ENCODE data around the gene VSTM4. TPM values are rescaled to one million over a fixed set of nuclear protein-coding genes. Genes with fewer than 3 reads are reported as not detected.

The VSTM4 gene
- total and polyA plus RNA-seq, 2 of the 4 experiments (the other 2 are of a cell fraction), result 2.4 to 2.9 TPM

GRCh38 chr10:49079499-49079898 lies 35.8 kb downstream of the VSTM4 start:
- Histone ChIP-seq H3K27me3 (ENCODE audit: control insufficient read depth, insufficient read depth, low read length) (no peaks in the 10 kb centered on the region), H3K56ac (ENCODE audit: extremely low read depth, insufficient read depth, low read length) (no peak overlapping the region), H4K20me1 (ENCODE audit: insufficient read depth, low read length) (no peaks in the 10 kb centered on the region; the same call in 1 of the 2 replicates), H2BK5ac (ENCODE audit: low read depth, low read length, poor library complexity, severe bottlenecking) (no peak overlapping the region), H3K4ac (ENCODE audit: low read depth, low read length) (no peak overlapping the region), H2AK9ac (replicated peaks; ENCODE audit: low read depth, low read length, poor library complexity) (no peak overlapping the region), H3K23ac (ENCODE audit: low read depth, low read length) (no peak overlapping the region), H3K4me3 (ENCODE audit: insufficient read depth, low read depth, low read length) (no peak overlapping the region), H2BK15ac (ENCODE audit: low read depth, low read length) (no peak overlapping the region), H4K8ac (ENCODE audit: low read depth in 2 of 2, low read length in 2 of 2) (no peak overlapping the region), H3K9ac (ENCODE audit: low read depth, low read length) (no peak overlapping the region), H3K4me1 (ENCODE audit: control insufficient read depth, insufficient read depth, low read length) (peaks cover 1% of the 10 kb centered on the region; the same call in 1 of the 2 replicates), H3K9me1 (ENCODE audit: insufficient read depth, low read length) (peaks cover 3% of the 10 kb centered on the region; the same call in 1 of the 2 replicates), H3K18ac (ENCODE audit: low read depth, low read length) (no peak overlapping the region), H2AFZ (replicated peaks; ENCODE audit: low read length, poor library complexity) (no peak overlapping the region), H4K91ac (ENCODE audit: insufficient read depth, low read depth, low read length) (no peak overlapping the region), H2BK20ac (ENCODE audit: low read depth, low read length) (no peak overlapping the region), H3K4me2 (ENCODE audit: low read depth, low read length) (no peak overlapping the region), H3K9me3 (ENCODE audit: control insufficient read depth, insufficient read depth, low read length) (no peaks in the 10 kb centered on the region), H3K14ac (replicated peaks; ENCODE audit: low read depth, low read length) (no peak overlapping the region), H2AK5ac (ENCODE audit: low read depth, low read length) (no peak overlapping the region), H2BK120ac (ENCODE audit: low read depth, low read length) (no peak overlapping the region), H3K36me3 (ENCODE audit: control insufficient read depth, insufficient read depth, low read length) (peaks cover 16% of the 10 kb centered on the region), H4K5ac (ENCODE audit: low read depth, low read length) (no peak overlapping the region), H3K79me1 (ENCODE audit: low read depth in 1 of 2, low read length in 2 of 2) (peaks cover 0 to 6% of the 10 kb centered on the region in 2 experiments; a peak in 1 of 4 replicates), H3K27ac (ENCODE audit: insufficient read depth, low read length) (no peak overlapping the region)
- BruUV-seq (replicated peaks), result no TSS peak
- no CpG with 5 or more reads among the region's 3 CpGs for WGBS, 2 experiments (ENCODE audit: extremely low coverage in 2 of 2, insufficient read length in 1 of 2)
- no peak for TF ChIP-seq SMC3 (IDR thresholded peaks at IDR 0.05; ENCODE audit: low read depth, low read length)
- TF ChIP-seq MAFK (IDR thresholded peaks at IDR 0.05; ENCODE audit: low read depth, low read length), result no peak
- no peak for TF ChIP-seq POLR2A (IDR thresholded peaks at IDR 0.05; ENCODE audit: low read depth, low read length)
- TF ChIP-seq BHLHE40 (IDR thresholded peaks at IDR 0.05; ENCODE audit: low read depth, low read length), result no peak
- TF ChIP-seq CHD1 (IDR thresholded peaks at IDR 0.05; ENCODE audit: low read depth, low read length), result no peak
- TF ChIP-seq NFE2L2 (IDR thresholded peaks at IDR 0.05; ENCODE audit: low read depth, low read length), result no peak
- no peak for TF ChIP-seq MXI1 (IDR thresholded peaks at IDR 0.05; ENCODE audit: borderline replicate concordance, low read depth, low read length)
- TF ChIP-seq FOS (IDR thresholded peaks at IDR 0.05; ENCODE audit: low read depth, low read length), result no peak
- TF ChIP-seq, protein P1, sequence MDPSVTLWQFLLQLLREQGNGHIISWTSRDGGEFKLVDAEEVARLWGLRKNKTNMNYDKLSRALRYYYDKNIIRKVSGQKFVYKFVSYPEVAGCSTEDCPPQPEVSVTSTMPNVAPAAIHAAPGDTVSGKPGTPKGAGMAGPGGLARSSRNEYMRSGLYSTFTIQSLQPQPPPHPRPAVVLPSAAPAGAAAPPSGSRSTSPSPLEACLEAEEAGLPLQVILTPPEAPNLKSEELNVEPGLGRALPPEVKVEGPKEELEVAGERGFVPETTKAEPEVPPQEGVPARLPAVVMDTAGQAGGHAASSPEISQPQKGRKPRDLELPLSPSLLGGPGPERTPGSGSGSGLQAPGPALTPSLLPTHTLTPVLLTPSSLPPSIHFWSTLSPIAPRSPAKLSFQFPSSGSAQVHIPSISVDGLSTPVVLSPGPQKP (IDR thresholded peaks at IDR 0.05; ENCODE audit: borderline replicate concordance, low read depth, low read length), result no peak
- TF ChIP-seq CEBPB (IDR thresholded peaks at IDR 0.05; ENCODE audit: low read depth, low read length), result no peak
- TF ChIP-seq RAD21 (IDR thresholded peaks at IDR 0.05; ENCODE audit: low read length), result no peak
- intact Hi-C loops (cut with micrococcal nuclease), result no loop called here
- ATAC-seq (ENCODE audit: low read depth) (no peak), DNase-seq (no peak)
- in situ Hi-C loops (cut with MboI; ENCODE audit: low sequenced_read_pairs), result no loop called here
- ChIA-PET CTCF (interaction anchor here (0.7 kb wide), 1 partner anchor 472 kb away, joined by 3 read pairs; no protein-coding TSS in a partner anchor), POLR2A (ENCODE audit: unreplicated experiment) (no interaction called here)
- dilution Hi-C loops (cut with HindIII; ENCODE audit: low sequenced_read_pairs, unreplicated experiment), result no loop called here
